IMR-90 (cell line): ENCODE results near the gene AKIRIN2. TPM values are rescaled to one million over a fixed set of nuclear protein-coding genes. Genes with fewer than 3 reads are reported as not detected.
A peak's percentile ranks its signal among the peaks of the same experiment; 100 is the strongest.

Experiments
- ATAC-seq: fragments of 200-7000 bp; cut with Tn5 transposase; 2 replicates; pipeline ENCODE4 v1.9.1; 2020; ENCODE audit warnings: low read depth, mild to moderate bottlenecking, moderate library complexity
- BruUV-seq: library from RNA; stranded (reverse); fragments of 400-500 nt; replicated peaks from 2 replicates; lab custom pipeline; 2021; lab: Mats Ljungman, UMichigan
- CTCF ChIA-PET: fragments of 300-600 bp; formaldehyde crosslinking; extraction: SDS; loops from one replicate; lab custom pipeline; 2021; ENCODE audit warnings: antibody characterized with exemption; lab: Yijun Ruan, JAX
- POLR2A ChIA-PET: fragments of 300-600 bp; sonication (Branson Sonifier 250); formaldehyde crosslinking; loops from one replicate; lab custom pipeline; 2022; ENCODE audit warnings: antibody characterized with exemption; ENCODE audit not compliant: unreplicated experiment; lab: Charles Lee
- DNase-seq: peaks from one replicate; pipeline ENCODE4 v3.0.0; 2013
- H2AFZ ChIP-seq: replicated peaks from 2 replicates; pipeline ENCODE3; 2013; ENCODE audit warnings: low read length, mild to moderate bottlenecking; ENCODE audit not compliant: poor library complexity
- H2AK5ac ChIP-seq: 2 replicates; pipeline ENCODE4 v1.6.1; 2013; ENCODE audit warnings: low read depth, low read length, inconsistent platforms
- H2AK9ac ChIP-seq: replicated peaks from 2 replicates; pipeline ENCODE3; 2013; ENCODE audit warnings: mild to moderate bottlenecking, low read depth, low read length, moderate library complexity; ENCODE audit not compliant: poor library complexity
- H2BK120ac ChIP-seq: 2 replicates; pipeline ENCODE4 v1.6.1; 2013; ENCODE audit warnings: low read depth, low read length, inconsistent platforms
- H2BK15ac ChIP-seq: 3 replicates; pipeline ENCODE4 v1.6.1; 2013; ENCODE audit warnings: low read depth, low read length, inconsistent platforms
- H2BK20ac ChIP-seq: 2 replicates; pipeline ENCODE4 v1.6.1; 2013; ENCODE audit warnings: low read depth, mild to moderate bottlenecking, inconsistent platforms, low read length, moderate library complexity
- H2BK5ac ChIP-seq: 2 replicates; pipeline ENCODE4 v1.6.1; 2013; ENCODE audit warnings: mild to moderate bottlenecking, low read depth, low read length, inconsistent platforms; ENCODE audit not compliant: poor library complexity, severe bottlenecking
- H3K14ac ChIP-seq: replicated peaks from 2 replicates; pipeline ENCODE4 v1.6.1; 2013; ENCODE audit warnings: low read depth, low read length, inconsistent platforms
- H3K18ac ChIP-seq: 2 replicates; pipeline ENCODE4 v1.6.1; 2013; ENCODE audit warnings: low read depth, low read length, control low read depth
- H3K23ac ChIP-seq: 2 replicates; pipeline ENCODE4 v1.6.1; 2013; ENCODE audit warnings: low read depth, low read length, inconsistent platforms
- H3K27ac ChIP-seq: 2 replicates; pipeline ENCODE4 v1.5.1; 2013; ENCODE audit warnings: mild to moderate bottlenecking, control low read depth, low read length; ENCODE audit not compliant: insufficient read depth
- H3K27me3 ChIP-seq: 2 replicates; pipeline ENCODE4 v1.6.1; 2013; ENCODE audit warnings: low read length; ENCODE audit not compliant: control insufficient read depth, insufficient read depth
- H3K36me3 ChIP-seq: 2 replicates; pipeline ENCODE4 v1.6.1; 2013; ENCODE audit warnings: low read length, mixed read lengths; ENCODE audit not compliant: control insufficient read depth, insufficient read depth
- H3K4ac ChIP-seq: 2 replicates; pipeline ENCODE4 v1.6.1; 2013; ENCODE audit warnings: low read depth, low read length, inconsistent platforms
- H3K4me1 ChIP-seq: 2 replicates; pipeline ENCODE4 v1.6.1; 2013; ENCODE audit warnings: low read length, mixed read lengths; ENCODE audit not compliant: control insufficient read depth, insufficient read depth
- H3K4me2 ChIP-seq: 2 replicates; pipeline ENCODE4 v1.6.1; 2013; ENCODE audit warnings: low read depth, mild to moderate bottlenecking, control low read depth, low read length, moderate library complexity
- H3K4me3 ChIP-seq: 2 replicates; pipeline ENCODE4 v1.5.1; 2013; ENCODE audit warnings: low read depth, mild to moderate bottlenecking, control low read depth, low read length, moderate library complexity; ENCODE audit not compliant: insufficient read depth
- H3K56ac ChIP-seq: 2 replicates; pipeline ENCODE4 v1.6.1; 2013; ENCODE audit warnings: low read length, inconsistent platforms; ENCODE audit not compliant: insufficient read depth; ENCODE audit errors: extremely low read depth
- H3K79me1 ChIP-seq, 2 experiments: 2 replicates each; pipeline ENCODE4 v1.6.1; 2013; ENCODE audit warnings: low read length in 2 of 2, inconsistent platforms in 1 of 2, low read depth in 1 of 2
- H3K9ac ChIP-seq: 2 replicates; pipeline ENCODE4 v1.6.1; 2013; ENCODE audit warnings: low read depth, low read length, control low read depth
- H3K9me1 ChIP-seq: 2 replicates; pipeline ENCODE4 v1.6.1; 2013; ENCODE audit warnings: low read length, inconsistent platforms; ENCODE audit not compliant: insufficient read depth
- H3K9me3 ChIP-seq: 2 replicates; pipeline ENCODE4 v1.6.1; 2013; ENCODE audit warnings: low read length; ENCODE audit not compliant: control insufficient read depth, insufficient read depth
- H4K20me1 ChIP-seq: 2 replicates; pipeline ENCODE4 v1.6.1; 2013; ENCODE audit warnings: low read length, inconsistent platforms; ENCODE audit not compliant: insufficient read depth
- H4K5ac ChIP-seq: 2 replicates; pipeline ENCODE4 v1.6.1; 2013; ENCODE audit warnings: mild to moderate bottlenecking, low read depth, low read length, control low read depth
- H4K8ac ChIP-seq, 2 experiments: 2 replicates each; pipeline ENCODE4 v1.6.1; 2013; ENCODE audit warnings: low read depth in 2 of 2, low read length in 2 of 2, control low read depth in 1 of 2, inconsistent platforms in 1 of 2
- H4K91ac ChIP-seq: 2 replicates; pipeline ENCODE4 v1.6.1; 2013; ENCODE audit warnings: low read depth, low read length, inconsistent platforms; ENCODE audit not compliant: insufficient read depth
- BHLHE40 ChIP-seq: fragments of 150-350 bp; IDR thresholded peaks from 2 replicates; pipeline ENCODE4 v1.6.1; 2016; ENCODE audit warnings: mild to moderate bottlenecking, low read depth, low read length
- CHD1 ChIP-seq: IDR thresholded peaks from 2 replicates; pipeline ENCODE4 v1.6.1; 2012; ENCODE audit warnings: low read depth, low read length, improper control_type of control experiment
- CTCF ChIP-seq: conservative IDR thresholded peaks from 2 replicates; pipeline ENCODE4 v1.5.1; 2012; ENCODE audit warnings: mild to moderate bottlenecking, low read depth, low read length, improper control_type of control experiment
- ELK1 ChIP-seq: fragments of 150-350 bp; IDR thresholded peaks from 2 replicates; pipeline ENCODE4 v1.6.1; 2016; ENCODE audit warnings: low read depth, mild to moderate bottlenecking, low read length, moderate library complexity, borderline replicate concordance
- FOS ChIP-seq: fragments of 150-350 bp; IDR thresholded peaks from 2 replicates; pipeline ENCODE4 v1.6.1; 2016; ENCODE audit warnings: low read depth, low read length
- MAFK ChIP-seq: IDR thresholded peaks from 2 replicates; pipeline ENCODE4 v1.6.1; 2012; ENCODE audit warnings: low read depth, low read length, improper control_type of control experiment
- MAZ ChIP-seq: IDR thresholded peaks from 2 replicates; pipeline ENCODE4 v1.6.1; 2012; ENCODE audit warnings: low read depth, mild to moderate bottlenecking, low read length, improper control_type of control experiment, moderate library complexity, borderline replicate concordance
- MXI1 ChIP-seq: IDR thresholded peaks from 2 replicates; pipeline ENCODE4 v1.6.1; 2012; ENCODE audit warnings: low read depth, mild to moderate bottlenecking, low read length, moderate library complexity, borderline replicate concordance
- NFE2L2 ChIP-seq: fragments of 150-350 bp; IDR thresholded peaks from 2 replicates; pipeline ENCODE4 v1.6.1; 2016; ENCODE audit warnings: low read depth, mild to moderate bottlenecking, low read length
- POLR2A ChIP-seq: IDR thresholded peaks from 2 replicates; pipeline ENCODE4 v1.6.1; 2012; ENCODE audit warnings: mild to moderate bottlenecking, low read depth, low read length
- RAD21 ChIP-seq: IDR thresholded peaks from 2 replicates; pipeline ENCODE4 v1.6.1; 2012; ENCODE audit warnings: low read length, improper control_type of control experiment
- RFX5 ChIP-seq: IDR thresholded peaks from 2 replicates; pipeline ENCODE4 v1.8.0; 2012; ENCODE audit warnings: low read depth, mild to moderate bottlenecking, low read length, moderate library complexity
- SMC3 ChIP-seq: fragments of 150-350 bp; IDR thresholded peaks from 2 replicates; pipeline ENCODE4 v1.6.1; 2016; ENCODE audit warnings: low read depth, mild to moderate bottlenecking, antibody characterized with exemption, low read length, moderate library complexity
- USF2 ChIP-seq: fragments of 150-350 bp; IDR thresholded peaks from 2 replicates; pipeline ENCODE4 v1.6.1; 2017; ENCODE audit warnings: mild to moderate bottlenecking, antibody characterized with exemption, low read length, low read depth
- WGBS, 2 experiments: methylation state at CpG; one replicate each; pipeline versions ENCODE4 v1.1.5 to v1.1.7; 2013; ENCODE audit warnings: missing lambda C conversion rate in 2 of 2; ENCODE audit not compliant: insufficient read length in 1 of 2; ENCODE audit errors: extremely low coverage in 2 of 2; 5-methylcytosine and 5-hydroxymethylcytosine counted together
- dilution Hi-C: fragments of 300-500 bp; cut with HindIII; formaldehyde crosslinking; loops from one replicate; pipeline ENCODE4 v1.14.3; 2018; ENCODE audit warnings: low sequenced_read_pairs; ENCODE audit not compliant: unreplicated experiment
- in situ Hi-C: fragments of 300-500 bp; cut with MboI; formaldehyde crosslinking; loops from 3 replicates; pipeline ENCODE4 v1.14.3; 2019; ENCODE audit warnings: low sequenced_read_pairs, inconsistent platforms, mixed read lengths
- intact Hi-C: fragments of 100-400 bp; cut with micrococcal nuclease; formaldehyde crosslinking; loops from 2 replicates; pipeline ENCODE4 v1.10.0; 2022
- polyA plus RNA-seq, 3 experiments: library from polyadenylated mRNA; depleted of rRNA; stranded (reverse); fragments of >200 nt; gene quantifications; 2 replicates each; pipeline ENCODE4 v1.2.3, GENCODE V29; 2012; ENCODE audit warnings: low replicate concordance in 1 of 3
- total RNA-seq: library from RNA; depleted of rRNA; stranded (reverse); fragments of >200 nt; gene quantifications from 2 replicates; pipeline ENCODE4 v1.2.3, GENCODE V29; 2012

The AKIRIN2 gene
- total and polyA plus RNA-seq, 2 of the 4 experiments (the other 2 are of a cell fraction): 7.9 to 26.6 TPM

GRCh38 chr6:87705070-87705691 lies 3.1 kb upstream of the AKIRIN2 start:
- dilution Hi-C loops: no loop called here
- peak overlapping the region; percentile 42; the same call in 1 of the 2 replicates for H3K9ac ChIP-seq
- peaks cover 9% of the 10 kb centered on the region for H3K4me1 ChIP-seq
- 92% methylated on average over 1 of the region's 4 CpGs; no CpG with 5 or more reads in 1 of the 2 experiments for WGBS, 2 experiments
- 0 out of 2 replicates have a peak overlapping the region, but pooled peaks have one; percentile 15 for H2AK5ac ChIP-seq
- H4K8ac ChIP-seq: peak overlapping the region in 1 of 2 experiments; percentile 62; a peak in 3 of 4 replicates
- H4K5ac ChIP-seq: peak overlapping the region; percentile 62
- H2BK20ac ChIP-seq: peak overlapping the region; percentile 70
- H3K14ac ChIP-seq: 0 out of 2 replicates have a peak overlapping the region, but pooled peaks have one; percentile 3
- H3K4ac ChIP-seq: peak overlapping the region; percentile 87
- peak overlapping the region; percentile 39 for H3K18ac ChIP-seq
- peak overlapping the region; percentile 89; the same call in 1 of the 2 replicates for H3K27ac ChIP-seq
- no peaks in the 10 kb centered on the region for H3K9me3 ChIP-seq
- in situ Hi-C loops: no loop called here
- no peaks in the 10 kb centered on the region for H3K27me3 ChIP-seq
- peak overlapping the region; percentile 1 for H3K56ac ChIP-seq
- H2AFZ ChIP-seq: peak overlapping the region; percentile 75
- intact Hi-C loops: loop anchor here (10.0 kb wide), 1 partner anchor 460 kb away; the partner anchor contains the start of gene CNR1
- H2BK15ac ChIP-seq: peak overlapping the region; percentile 47; the same call in 1 of the 3 replicates
- ChIA-PET CTCF (no interaction called here), POLR2A (no interaction called here)
- ATAC-seq (0 out of 2 replicates have a peak, but pooled peaks have one; percentile 4), DNase-seq (peak; percentile 80)
- no peaks in the 10 kb centered on the region for H3K36me3 ChIP-seq
- BruUV-seq: no TSS peak
- H3K79me1 ChIP-seq: peaks cover 0 to 8% of the 10 kb centered on the region in 2 experiments; a peak in 1 of 4 replicates
- H3K4me3 ChIP-seq: no peak overlapping the region
- peak overlapping the region; percentile 20; the same call in 1 of the 2 replicates for H3K4me2 ChIP-seq
- peaks cover 13% of the 10 kb centered on the region for H4K20me1 ChIP-seq
- H3K9me1 ChIP-seq: 0 out of 2 replicates have a peak, but pooled peaks cover 8% of the 10 kb centered on the region
- H3K23ac ChIP-seq: peak overlapping the region; percentile 85; the same call in 1 of the 2 replicates
- peak overlapping the region; percentile 78 for H2BK120ac ChIP-seq
- H2AK9ac ChIP-seq: no peak overlapping the region
- H2BK5ac ChIP-seq: peak overlapping the region; percentile 96
- peak overlapping the region; percentile 53 for H4K91ac ChIP-seq
- TF ChIP-seq FOS (peak; percentile 43; the same call in 1 of the 2 replicates), CHD1 (no peak), SMC3 (no peak), USF2 (no peak), MAFK (peak; percentile 69; the same call in 1 of the 2 replicates), ELK1 (no peak), BHLHE40 (0 out of 2 replicates have a peak, but pooled peaks have one; percentile 21), RFX5 (no peak), MXI1 (no peak), NFE2L2 (no peak), RAD21 (peak; percentile 18; the same call in 1 of the 2 replicates), MAZ (no peak), CTCF (no peak), POLR2A (no peak)
